Activated T-cell treated with anti-CD3 and anti-CD28 coated beads, Interleukin-2, amount 50 U/mL, for 24 hours (primary cell): ENCODE data around the gene FCER2.
A peak's percentile ranks its signal among the peaks of the same experiment; 100 is the strongest.

Experiments used
- DNase-seq: peaks from one replicate; pipeline ENCODE4 v3.0.0-alpha.2; 2020
- H3K27ac Mint-ChIP-seq: 2 replicates; pipeline ENCODE4 v1.8.0; 2020; ENCODE audit warnings: mild to moderate bottlenecking, mixed read lengths
- H3K27me3 Mint-ChIP-seq: 2 replicates; pipeline ENCODE4 v1.8.0; 2020; ENCODE audit warnings: mixed read lengths
- H3K36me3 Mint-ChIP-seq: 2 replicates; pipeline ENCODE4 v1.8.0; 2020; ENCODE audit warnings: low read depth, mixed read lengths
- H3K4me1 Mint-ChIP-seq: 2 replicates; pipeline ENCODE4 v1.8.0; 2020; ENCODE audit warnings: low read depth, mixed read lengths
- H3K4me3 Mint-ChIP-seq: 2 replicates; pipeline ENCODE4 v1.8.0; 2020; ENCODE audit warnings: mild to moderate bottlenecking, moderate library complexity, mixed read lengths
- H3K9me3 Mint-ChIP-seq: 2 replicates; pipeline ENCODE4 v1.8.0; 2020; ENCODE audit warnings: mixed read lengths

FCER2 gene

GRCh38 chr19:7739211-7739755, 37.4 kb upstream of the FCER2 start:
- DNase-seq: no peak
- Mint-ChIP-seq H3K27me3 (peaks cover 69% of the 10 kb centered on the region), H3K27ac (no peak overlapping the region), H3K9me3 (no peaks in the 10 kb centered on the region), H3K4me1 (peaks cover 19% of the 10 kb centered on the region), H3K36me3 (no peaks in the 10 kb centered on the region), H3K4me3 (no peak overlapping the region)

- H3K9me3 Mint-ChIP-seq: no peaks in the 10 kb centered on the region
- H3K4me1 Mint-ChIP-seq: peaks cover 8% of the 10 kb centered on the region
- H3K36me3 Mint-ChIP-seq: no peaks in the 10 kb centered on the region
- H3K4me3 Mint-ChIP-seq: no peak overlapping the region
- DNase-seq: no peak
- H3K27ac Mint-ChIP-seq: no peak overlapping the region
- peaks cover 68% of the 10 kb centered on the region for H3K27me3 Mint-ChIP-seq
Observed at GRCh38 chr19:7738023-7738422, 36.1 kb upstream of the FCER2 start.

GRCh38 chr19:7737215-7737614, 35.3 kb upstream of the FCER2 start:
- H3K4me1 Mint-ChIP-seq: peaks cover 8% of the 10 kb centered on the region
- H3K27ac Mint-ChIP-seq: no peak overlapping the region
- H3K27me3 Mint-ChIP-seq: peaks cover 64% of the 10 kb centered on the region
- H3K9me3 Mint-ChIP-seq: no peaks in the 10 kb centered on the region
- no peak overlapping the region for H3K4me3 Mint-ChIP-seq
- H3K36me3 Mint-ChIP-seq: no peaks in the 10 kb centered on the region
- DNase-seq: no peak

- Mint-ChIP-seq H3K4me3 (no peak overlapping the region), H3K4me1 (peaks cover 8% of the 10 kb centered on the region), H3K9me3 (no peaks in the 10 kb centered on the region), H3K36me3 (no peaks in the 10 kb centered on the region), H3K27me3 (peaks cover 69% of the 10 kb centered on the region), H3K27ac (no peak overlapping the region)
- DNase-seq: no peak
Observed at GRCh38 chr19:7736148-7736547, 34.2 kb upstream of the FCER2 start.

GRCh38 chr19:7734220-7735203, 32.6 kb upstream of the FCER2 start:
- Mint-ChIP-seq H3K27me3 (peaks cover 66% of the 10 kb centered on the region), H3K4me1 (peaks cover 15% of the 10 kb centered on the region), H3K9me3 (no peaks in the 10 kb centered on the region), H3K4me3 (no peak overlapping the region), H3K27ac (no peak overlapping the region), H3K36me3 (no peaks in the 10 kb centered on the region)
- DNase-seq: peak; percentile 9

- Mint-ChIP-seq H3K9me3 (no peaks in the 10 kb centered on the region), H3K36me3 (no peaks in the 10 kb centered on the region), H3K27me3 (peaks cover 73% of the 10 kb centered on the region), H3K4me1 (peaks cover 21% of the 10 kb centered on the region), H3K27ac (no peak overlapping the region), H3K4me3 (no peak overlapping the region)
- no peak for DNase-seq
Observed at GRCh38 chr19:7733376-7733775, 31.4 kb upstream of the FCER2 start.

- Mint-ChIP-seq H3K4me1 (peaks cover 13% of the 10 kb centered on the region), H3K36me3 (no peaks in the 10 kb centered on the region), H3K27ac (no peak within 1 kb of the TSS), H3K4me3 (no peak within 1 kb of the TSS), H3K27me3 (peaks cover 79% of the 10 kb centered on the region), H3K9me3 (no peaks in the 10 kb centered on the region)
- DNase-seq: no peak
Observed at GRCh38 chr19:7732045-7732444, 30.1 kb upstream of the FCER2 start, which contains the start of gene CLEC4G. Gene CLEC4G (minus strand): TSS chr19:7732110. CDS start chr19:7732102, 8 bp downstream.

- H3K4me3 Mint-ChIP-seq: no peak overlapping the region
- H3K27me3 Mint-ChIP-seq: peaks cover 78% of the 10 kb centered on the region
- no peaks in the 10 kb centered on the region for H3K36me3 Mint-ChIP-seq
- no peaks in the 10 kb centered on the region for H3K9me3 Mint-ChIP-seq
- DNase-seq: no peak
- H3K27ac Mint-ChIP-seq: no peak overlapping the region
- H3K4me1 Mint-ChIP-seq: peaks cover 13% of the 10 kb centered on the region
Observed at GRCh38 chr19:7731615-7732014, 29.7 kb upstream of the FCER2 start.

GRCh38 chr19:7731218-7731595, 29.3 kb upstream of the FCER2 start:
- H3K4me3 Mint-ChIP-seq: no peak overlapping the region
- no peaks in the 10 kb centered on the region for H3K9me3 Mint-ChIP-seq
- H3K27me3 Mint-ChIP-seq: peaks cover 76% of the 10 kb centered on the region
- H3K4me1 Mint-ChIP-seq: peaks cover 13% of the 10 kb centered on the region
- no peak for DNase-seq
- H3K36me3 Mint-ChIP-seq: no peaks in the 10 kb centered on the region
- H3K27ac Mint-ChIP-seq: no peak overlapping the region

GRCh38 chr19:7730286-7731217, 28.6 kb upstream of the FCER2 start:
- DNase-seq: no peak
- H3K4me3 Mint-ChIP-seq: no peak overlapping the region
- H3K9me3 Mint-ChIP-seq: no peaks in the 10 kb centered on the region
- no peak overlapping the region for H3K27ac Mint-ChIP-seq
- H3K4me1 Mint-ChIP-seq: peaks cover 13% of the 10 kb centered on the region
- peaks cover 74% of the 10 kb centered on the region for H3K27me3 Mint-ChIP-seq
- H3K36me3 Mint-ChIP-seq: no peaks in the 10 kb centered on the region

GRCh38 chr19:7729831-7730285, 27.9 kb upstream of the FCER2 start:
- H3K9me3 Mint-ChIP-seq: no peaks in the 10 kb centered on the region
- H3K27me3 Mint-ChIP-seq: peaks cover 69% of the 10 kb centered on the region
- no peaks in the 10 kb centered on the region for H3K36me3 Mint-ChIP-seq
- H3K4me3 Mint-ChIP-seq: no peak overlapping the region
- peaks cover 13% of the 10 kb centered on the region for H3K4me1 Mint-ChIP-seq
- H3K27ac Mint-ChIP-seq: no peak overlapping the region
- DNase-seq: no peak

GRCh38 chr19:7729211-7729610, 27.3 kb upstream of the FCER2 start:
- no peak for DNase-seq
- Mint-ChIP-seq H3K9me3 (no peaks in the 10 kb centered on the region), H3K27ac (no peak overlapping the region), H3K27me3 (peaks cover 62% of the 10 kb centered on the region), H3K36me3 (no peaks in the 10 kb centered on the region), H3K4me3 (no peak overlapping the region), H3K4me1 (peaks cover 13% of the 10 kb centered on the region)

GRCh38 chr19:7725791-7726190, 23.9 kb upstream of the FCER2 start:
- Mint-ChIP-seq H3K27ac (no peak overlapping the region), H3K9me3 (no peaks in the 10 kb centered on the region), H3K27me3 (peaks cover 44% of the 10 kb centered on the region), H3K4me1 (peaks cover 13% of the 10 kb centered on the region), H3K36me3 (no peaks in the 10 kb centered on the region), H3K4me3 (no peak overlapping the region)
- DNase-seq: no peak

GRCh38 chr19:7722231-7722651, 20.3 kb upstream of the FCER2 start:
- DNase-seq: no peak
- Mint-ChIP-seq H3K27ac (no peak overlapping the region), H3K4me3 (no peak overlapping the region), H3K9me3 (no peaks in the 10 kb centered on the region), H3K27me3 (peaks cover 11% of the 10 kb centered on the region), H3K36me3 (no peaks in the 10 kb centered on the region), H3K4me1 (peaks cover 5% of the 10 kb centered on the region)
